Stomach (tissue), 4 donors: ENCODE measurements around the gene HSPA5.

Experiments
- CTCF ChIP-seq, 7 experiments: fragments of 450-650 bp in 4 of 7; fragments of 200-600 bp in 3 of 7; sonication (generic) in 3 of 7; IDR thresholded peaks; one replicate each; pipeline ENCODE4 v1.5.1; 2016 to 2019; ENCODE audit warnings: antibody characterized with exemption in 7 of 7, control low read depth in 2 of 7, mild to moderate bottlenecking in 1 of 7
- EP300 ChIP-seq: sonication (generic); formaldehyde crosslinking; IDR thresholded peaks from one replicate; pipeline ENCODE4 v1.6.1; 2017; ENCODE audit warnings: antibody characterized with exemption
- POLR2A ChIP-seq, 4 donors: fragments of 450-650 bp; IDR thresholded peaks; one replicate each; pipeline ENCODE4 v1.6.1; 2016; ENCODE audit warnings: antibody characterized with exemption in 4 of 4, control low read depth in 2 of 4, mild to moderate bottlenecking in 1 of 4, moderate library complexity in 1 of 4
- POLR2AphosphoS5 ChIP-seq, 3 donors: sonication (generic); formaldehyde crosslinking; IDR thresholded peaks; one replicate each; pipeline ENCODE4 v1.6.1; 2016; ENCODE audit warnings: antibody characterized with exemption in 3 of 3

- TF ChIP-seq POLR2A (IDR thresholded peaks at IDR 0.05) (no peak), POLR2AphosphoS5 (IDR thresholded peaks at IDR 0.05) (no peak), EP300 (no peak), CTCF (IDR thresholded peaks at IDR 0.05) (no peak)
These were observed 27.0 kb downstream of the HSPA5 start for GRCh38 chr9:125214186-125214585.
